Femur (tissue), 1 donor: ENCODE results near the gene CDH19.

Experiments used
- DNase-seq: peaks from one replicate; pipeline ENCODE4 v3.0.0-alpha.2; 2017

The CDH19 gene

GRCh38 chr18:66603941-66604627, at the start of gene CDH19:
CDH19 (minus strand) TSS chr18:66604090; CDS start chr18:66572204, 31,886 bp downstream.
- DNase-seq, result no peak

GRCh38 chr18:66647671-66648070, 43.8 kb upstream of the CDH19 start:
- DNase-seq, result no peak

- DNase-seq, result no peak
Observed at GRCh38 chr18:66646609-66647008, 42.7 kb upstream of the CDH19 start.

- DNase-seq, result no peak
Observed at GRCh38 chr18:66645983-66646382, 42.1 kb upstream of the CDH19 start.

- DNase-seq, result no peak
Observed at GRCh38 chr18:66641056-66641455, 37.2 kb upstream of the CDH19 start.

- no peak for DNase-seq
Observed at GRCh38 chr18:66640431-66640830, 36.5 kb upstream of the CDH19 start.

GRCh38 chr18:66638856-66639629, 35.2 kb upstream of the CDH19 start:
- DNase-seq, result no peak

GRCh38 chr18:66635342-66635741, 31.5 kb upstream of the CDH19 start:
- DNase-seq, result no peak

- no peak for DNase-seq
Observed at GRCh38 chr18:66632756-66633155, 28.9 kb upstream of the CDH19 start.

- no peak for DNase-seq
Observed at GRCh38 chr18:66630831-66631230, 26.9 kb upstream of the CDH19 start.

- no peak for DNase-seq
Observed at GRCh38 chr18:66623821-66624220, 19.9 kb upstream of the CDH19 start.

GRCh38 chr18:66621816-66622576, 18.1 kb upstream of the CDH19 start:
- DNase-seq, result no peak

- peak; percentile 11 for DNase-seq
Observed at GRCh38 chr18:66616523-66616983, 12.7 kb upstream of the CDH19 start.

- no peak for DNase-seq
Observed at GRCh38 chr18:66615176-66615575, 11.3 kb upstream of the CDH19 start.

GRCh38 chr18:66607632-66608031, 3.7 kb upstream of the CDH19 start:
- DNase-seq, result no peak

GRCh38 chr18:66601649-66602048, 2.2 kb downstream of the CDH19 start:
- no peak for DNase-seq

GRCh38 chr18:66599190-66599589, 4.7 kb downstream of the CDH19 start:
- no peak for DNase-seq

- DNase-seq, result no peak
Observed at GRCh38 chr18:66587430-66587829, 16.5 kb downstream of the CDH19 start.

GRCh38 chr18:66582211-66582610, 21.7 kb downstream of the CDH19 start:
- no peak for DNase-seq

GRCh38 chr18:66575263-66575662, 28.6 kb downstream of the CDH19 start:
- DNase-seq, result no peak

GRCh38 chr18:66571845-66572244, 32.0 kb downstream of the CDH19 start:
- DNase-seq, result no peak

- DNase-seq, result no peak
Observed at GRCh38 chr18:66566616-66567015, 37.3 kb downstream of the CDH19 start.

GRCh38 chr18:66564236-66564635, 39.7 kb downstream of the CDH19 start:
- DNase-seq, result no peak

- no peak for DNase-seq
Observed at GRCh38 chr18:66562279-66562678, 41.6 kb downstream of the CDH19 start.
